Dedifferentiated amniotic fluid mesenchymal stem cell (primary cell): Measurements from ENCODE around the gene PHRF1.
A peak's percentile ranks its signal among the peaks of the same experiment; 100 is the strongest.

Experiments used
- DNase-seq: peaks from one replicate; pipeline ENCODE4 v3.0.0-alpha.2; 2016; ENCODE audit errors: extremely low spot score

PHRF1 gene

GRCh38 chr11:575996-576768 lies at the start of gene PHRF1:
TSS of gene PHRF1 (plus strand) at chr11:576470. CDS start at chr11:581513, 5,043 bp downstream.
- peak; percentile 91 for DNase-seq

DNA sequence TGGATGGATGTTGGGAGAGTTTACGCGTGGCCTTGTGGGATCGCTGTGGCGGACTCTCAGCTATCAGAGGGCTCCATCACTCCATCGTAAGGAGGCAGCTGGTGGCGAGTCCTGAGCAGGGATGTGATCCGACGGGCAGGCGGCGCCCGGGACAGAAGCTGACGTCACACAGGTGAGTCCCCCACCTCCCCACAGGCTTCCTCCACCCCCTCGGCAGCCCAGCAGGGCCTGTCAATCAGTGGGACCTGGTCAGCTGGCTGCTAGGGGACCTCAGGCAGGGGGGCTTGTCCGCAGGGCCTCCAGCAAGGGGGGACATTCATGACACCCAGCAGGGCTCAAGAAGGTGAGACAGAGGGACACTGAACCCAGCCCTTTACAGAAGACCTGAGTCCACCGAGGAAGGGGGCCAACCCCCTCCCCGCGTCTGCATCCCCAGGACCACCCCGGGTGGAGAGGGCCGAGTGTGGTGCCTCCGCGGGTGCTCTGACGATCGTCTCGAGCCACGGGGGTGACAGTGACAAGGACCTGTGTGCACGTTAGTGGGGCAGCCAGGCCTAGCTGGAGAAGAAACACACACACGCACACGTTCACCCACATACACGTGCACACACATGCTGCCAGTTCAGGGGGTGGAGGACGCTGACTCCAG lies 48.0 kb upstream of the PHRF1 start:
- no peak for DNase-seq

DNA sequence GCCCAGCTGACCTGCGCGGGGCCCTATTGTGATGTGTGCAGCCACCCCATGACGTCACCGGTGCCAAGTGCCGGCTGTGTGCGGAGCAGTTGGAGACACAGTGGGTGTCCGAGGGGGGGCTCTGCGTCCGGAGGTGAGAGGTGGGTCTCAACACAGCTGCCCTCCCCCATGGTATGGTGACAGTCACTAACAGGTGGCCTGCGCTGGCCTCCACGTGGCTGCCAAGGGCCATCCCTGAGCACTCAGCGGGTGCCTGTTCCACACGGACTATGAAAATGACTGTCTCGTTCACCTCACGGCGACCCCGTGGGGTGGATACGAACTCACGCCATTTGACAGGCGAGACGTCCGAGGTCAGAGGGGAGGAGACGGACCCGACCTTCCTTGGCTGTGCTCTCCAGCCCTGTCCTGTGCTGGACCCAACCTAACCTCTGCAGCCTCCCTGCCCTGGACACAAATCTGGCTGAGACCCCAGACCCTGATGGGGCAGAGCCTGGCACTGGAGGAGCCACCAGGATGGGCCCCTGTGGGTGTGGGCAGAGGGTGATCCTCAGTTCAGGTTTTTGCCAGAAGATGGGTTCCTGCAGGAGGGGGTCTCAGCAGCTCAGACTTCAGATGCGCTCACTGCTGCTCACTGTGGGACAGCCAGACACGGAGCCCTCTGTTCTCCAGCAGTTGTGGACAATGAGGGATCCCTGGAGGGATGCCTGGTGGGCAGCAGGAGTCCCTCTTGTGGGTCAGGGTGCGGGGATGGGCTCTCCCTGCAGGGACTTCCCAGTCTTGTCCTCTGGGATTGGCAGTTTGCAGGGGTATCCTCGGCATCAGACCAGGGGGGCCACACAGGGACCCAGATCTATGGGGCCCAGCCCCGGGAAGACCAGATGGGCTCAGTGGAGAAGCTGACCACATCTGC lies 47.2 kb upstream of the PHRF1 start:
- DNase-seq = no peak

DNA sequence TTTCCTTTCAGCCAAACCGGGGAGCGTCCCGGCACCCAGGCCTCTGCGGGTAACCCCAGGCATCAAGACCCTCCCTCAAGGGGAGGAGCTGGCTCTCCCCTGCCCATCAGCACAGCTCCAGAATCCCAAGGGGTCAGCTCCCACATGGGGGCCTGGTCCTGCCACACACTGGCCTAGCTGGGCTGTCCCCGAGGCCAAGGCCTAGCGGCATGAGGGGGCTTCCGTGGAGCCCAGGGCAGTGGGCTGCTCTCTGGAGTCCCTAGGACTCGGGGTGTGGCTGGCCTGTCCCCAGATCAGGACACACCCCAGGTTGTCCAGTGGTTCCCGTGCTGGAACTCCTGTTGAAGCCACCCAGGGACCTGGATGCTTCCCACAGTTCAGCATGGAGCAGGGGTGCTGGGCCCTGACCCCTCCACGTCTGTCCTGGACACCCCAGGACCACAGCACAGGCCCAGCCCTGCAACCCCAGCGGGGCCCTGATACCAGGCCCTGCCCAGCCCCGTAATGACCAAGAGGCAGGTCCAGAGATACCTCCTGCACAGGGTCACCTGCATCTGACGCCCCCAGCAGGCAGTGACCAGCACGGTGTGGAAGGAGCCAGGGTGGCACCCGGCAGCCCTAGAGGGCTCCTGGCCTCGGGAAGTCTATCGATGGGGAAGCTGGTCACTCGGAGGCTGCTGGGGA lies 46.4 kb upstream of the PHRF1 start:
- DNase-seq = no peak

DNA sequence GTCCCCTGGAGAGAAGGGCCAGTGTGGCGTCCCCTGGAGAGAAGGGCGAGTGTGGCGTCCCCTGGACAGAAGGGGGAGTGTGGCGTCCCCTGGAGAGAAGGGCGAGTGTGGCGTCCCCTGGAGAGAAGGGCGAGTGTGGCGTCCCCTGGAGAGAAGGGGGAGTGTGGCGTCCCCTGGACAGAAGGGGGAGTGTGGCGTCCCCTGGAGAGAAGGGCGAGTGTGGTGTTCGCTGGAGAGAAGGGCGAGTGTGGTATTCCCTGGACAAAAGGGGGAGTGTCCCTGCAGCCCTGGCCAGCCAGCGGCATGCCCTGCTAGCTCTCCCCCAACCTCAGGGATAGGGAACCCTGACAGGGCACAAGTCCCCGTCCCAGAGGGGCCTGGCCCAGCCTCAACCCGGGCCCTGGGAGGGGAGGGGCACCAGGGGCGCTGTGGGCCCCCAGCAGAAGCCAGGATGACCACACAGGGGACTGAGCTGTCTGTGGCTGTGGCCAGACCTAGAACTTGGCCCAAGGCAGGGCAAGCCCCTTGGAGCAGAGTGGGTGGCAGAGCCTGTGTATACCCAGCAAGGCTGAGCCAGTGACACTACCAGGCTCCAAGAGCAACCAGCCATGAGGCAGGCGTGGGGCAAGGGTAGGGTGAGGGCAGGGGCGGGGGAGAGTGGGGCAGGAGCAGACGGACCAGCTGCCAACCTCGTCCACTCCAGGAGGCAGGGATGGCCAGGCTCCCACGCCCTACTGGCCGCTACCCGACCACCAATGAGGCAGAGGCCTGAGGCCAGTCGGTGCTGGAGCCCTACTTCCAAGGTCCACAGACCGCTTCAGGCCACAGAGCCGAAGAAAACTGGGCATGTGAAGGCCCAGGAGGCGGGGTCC lies 45.1 kb upstream of the PHRF1 start:
- no peak for DNase-seq

DNA sequence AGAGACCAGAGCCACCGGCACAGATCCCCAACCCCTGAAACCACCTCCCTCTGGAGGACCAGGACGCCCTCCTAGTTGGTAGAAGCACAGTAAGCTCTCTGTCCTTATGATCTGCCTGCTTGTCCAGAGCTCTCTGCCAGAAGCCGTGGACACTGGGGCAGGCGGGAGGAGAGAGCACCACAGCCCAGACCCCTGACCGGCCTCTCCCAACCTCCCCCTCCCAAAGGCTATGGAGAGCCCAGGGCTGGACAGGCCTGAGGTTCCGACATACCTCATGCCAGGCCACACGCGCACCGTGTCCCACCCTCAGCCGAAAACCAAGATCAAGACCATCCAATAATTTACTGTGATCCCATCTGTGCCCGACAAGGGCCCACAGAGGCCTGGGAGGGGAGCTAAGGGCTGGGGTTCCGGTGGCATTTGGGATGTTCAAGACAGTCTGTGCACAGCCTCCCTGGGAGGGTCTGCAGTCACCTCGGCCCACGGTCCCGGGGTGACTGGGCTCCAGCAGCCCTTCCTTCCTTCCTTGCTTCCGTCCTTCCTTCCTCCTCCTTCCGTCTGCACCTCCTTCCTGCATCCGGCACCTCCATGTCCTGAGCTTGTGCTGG lies 44.2 kb upstream of the PHRF1 start:
- DNase-seq = no peak

GRCh38 chr11:532527-532985 lies 43.7 kb upstream of the PHRF1 start:
- DNase-seq = no peak

DNA sequence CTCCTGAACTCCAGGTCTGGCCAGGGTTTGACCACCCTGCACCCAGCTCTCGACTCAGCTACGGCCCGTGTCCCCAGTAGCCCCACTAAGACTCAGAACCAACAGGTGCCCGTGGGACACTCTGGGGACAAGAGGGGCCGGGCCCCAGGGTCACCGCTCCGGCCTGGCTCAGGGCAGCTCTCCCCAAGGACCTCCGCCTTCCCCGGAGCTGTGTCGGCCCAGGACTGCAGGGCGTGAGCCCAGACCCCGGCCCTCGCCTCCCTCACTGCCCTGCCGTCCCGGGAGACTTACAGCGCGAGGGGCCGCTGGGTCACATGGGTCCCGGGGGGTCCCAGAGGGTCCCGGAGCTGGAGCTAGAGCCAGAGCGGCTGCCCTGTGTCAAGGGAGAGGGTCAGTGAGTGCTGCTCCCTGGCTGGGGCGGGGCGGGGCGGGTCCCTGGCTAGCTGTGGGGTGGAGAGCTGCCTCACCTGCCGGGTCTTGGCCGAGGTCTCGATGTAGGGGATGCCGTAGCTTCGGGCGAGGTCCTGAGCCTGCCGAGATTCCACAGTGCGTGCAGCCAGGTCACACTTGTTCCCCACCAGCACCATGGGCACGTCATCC lies 43.2 kb upstream of the PHRF1 start:
- no peak for DNase-seq

DNA sequence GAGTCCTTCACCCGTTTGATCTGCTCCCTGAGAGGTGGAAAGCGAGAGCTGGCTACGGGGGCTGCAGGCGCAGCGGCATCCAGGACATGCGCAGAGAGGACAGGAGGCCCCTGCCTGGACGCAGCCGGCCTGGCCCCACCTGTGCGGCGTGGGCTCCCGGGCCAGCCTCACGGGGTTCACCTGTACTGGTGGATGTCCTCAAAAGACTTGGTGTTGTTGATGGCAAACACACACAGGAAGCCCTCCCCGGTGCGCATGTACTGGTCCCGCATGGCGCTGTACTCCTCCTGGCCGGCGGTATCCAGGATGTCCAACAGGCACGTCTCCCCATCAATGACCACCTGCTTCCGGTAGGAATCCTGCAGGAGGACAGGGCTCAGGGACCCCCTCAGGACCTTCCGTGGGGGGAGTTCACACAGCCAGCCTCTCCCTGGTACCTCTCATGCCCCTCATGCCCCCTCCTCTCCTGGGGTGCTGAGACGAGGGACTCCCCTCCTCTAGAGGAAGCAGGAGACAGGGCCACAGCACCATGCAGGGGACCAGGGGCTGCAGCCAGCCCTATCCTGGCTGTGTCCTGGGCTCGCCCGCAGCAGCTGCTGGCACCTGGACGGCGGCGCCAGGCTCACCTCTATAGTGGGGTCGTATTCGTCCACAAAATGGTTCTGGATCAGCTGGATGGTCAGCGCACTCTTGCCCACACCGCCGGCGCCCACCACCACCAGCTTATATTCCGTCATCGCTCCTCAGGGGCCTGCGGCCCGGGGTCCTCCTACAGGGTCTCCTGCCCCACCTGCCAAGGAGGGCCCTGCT lies 42.5 kb upstream of the PHRF1 start:
- DNase-seq = no peak

- no peak for DNase-seq
These were observed 41.7 kb upstream of the PHRF1 start for GRCh38 chr11:534396-535209.

DNA sequence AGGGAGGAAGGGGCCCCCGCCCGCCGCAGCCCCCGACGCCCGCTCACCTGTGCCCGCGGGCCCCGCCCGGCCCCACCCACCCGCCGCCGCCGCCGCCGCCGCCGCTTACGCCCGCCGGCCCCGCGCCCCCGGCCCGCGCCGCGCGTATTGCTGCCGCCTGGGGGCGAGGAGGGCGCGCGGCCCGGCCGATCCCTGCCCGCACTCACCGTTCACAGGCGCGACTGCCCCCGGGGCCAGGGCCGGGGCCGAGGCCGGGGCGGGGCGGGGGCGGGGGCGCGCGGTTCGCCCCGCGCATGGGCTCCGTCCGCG lies 41.1 kb upstream of the PHRF1 start:
- no peak for DNase-seq

GRCh38 chr11:535519-536454 lies 40.5 kb upstream of the PHRF1 start, which contains the start of gene HRAS:
TSS of gene HRAS (minus strand) at chr11:535576.
- DNase-seq = peak; percentile 88

DNA sequence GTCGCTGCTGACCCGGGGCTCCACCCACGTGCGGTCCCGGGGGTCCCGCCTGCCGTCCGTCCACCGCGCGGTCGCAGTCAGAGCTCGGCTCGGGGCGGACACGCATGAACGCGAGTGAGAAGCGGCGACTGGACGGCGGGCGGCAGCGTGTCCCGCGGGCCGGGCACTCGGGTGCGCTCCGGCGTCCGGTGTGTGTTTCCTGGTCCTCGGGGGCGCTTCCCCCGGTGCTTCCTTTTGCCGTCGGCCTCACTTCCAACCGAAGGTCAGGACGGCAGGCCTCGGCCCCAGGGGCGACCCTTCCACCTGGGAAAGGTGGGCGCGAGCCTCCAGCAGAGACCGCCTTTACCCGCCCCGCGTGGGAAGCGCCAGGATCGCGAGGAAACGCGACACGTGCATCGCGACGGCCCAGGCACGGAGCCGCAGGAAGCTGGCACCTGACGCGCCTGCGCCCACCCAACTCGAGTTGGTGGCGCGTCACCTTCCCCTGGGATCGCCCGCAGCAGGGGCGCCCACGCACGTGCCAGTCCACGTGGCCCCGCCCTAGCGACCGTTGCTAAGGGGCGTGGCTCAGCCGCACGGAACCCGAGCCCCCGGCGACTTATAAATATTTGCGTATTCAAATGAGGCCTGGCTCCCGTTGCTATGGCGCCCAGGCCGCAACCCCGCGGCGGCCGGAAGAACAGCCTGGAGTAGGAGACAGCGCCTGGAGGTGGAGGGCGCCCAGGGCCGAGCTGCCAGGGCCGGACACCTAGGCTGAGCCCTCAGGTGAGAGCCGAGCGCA lies 39.2 kb upstream of the PHRF1 start, which contains the start of gene LRRC56:
Gene LRRC56, plus strand, starts transcription at position 687 of the 781 bp plus-strand sequence. CDS start 3,158 bp downstream, outside the sequence.
- DNase-seq = peak; percentile 43

GRCh38 chr11:537622-538430 lies 38.4 kb upstream of the PHRF1 start:
- no peak for DNase-seq

- DNase-seq = no peak
These were observed 37.7 kb upstream of the PHRF1 start for GRCh38 chr11:538431-539051.
